ENCODE results near the gene CRHR1.

Gene CRHR1

GRCh38 chr17:45833920-45834319, 49.8 kb downstream of the CRHR1 start:
- H3K4me3 ChIP-seq (replicated peaks; ENCODE audit: low read depth, low read length), result no peak overlapping the region
- no peaks in the 10 kb centered on the region; the same call in 1 of the 2 replicates for H3K27me3 ChIP-seq (replicated peaks; ENCODE audit: control insufficient read depth, insufficient read depth, low read length)
- TF ChIP-seq CTCF (IDR thresholded peaks at IDR 0.05; ENCODE audit: insufficient read depth, low read length, poor library complexity, severe bottlenecking), result no peak
- DNase-seq (ENCODE audit: extremely low read depth, insufficient read length), result no peak
- H3K36me3 ChIP-seq (ENCODE audit: control insufficient read depth, insufficient read depth, low read length), result no peaks in the 10 kb centered on the region

- DNase-seq (ENCODE audit: extremely low read depth, insufficient read length), result no peak
- H3K27me3 ChIP-seq (replicated peaks; ENCODE audit: control insufficient read depth, insufficient read depth, low read length), result no peaks in the 10 kb centered on the region; the same call in 1 of the 2 replicates
- H3K4me3 ChIP-seq (replicated peaks; ENCODE audit: low read depth, low read length), result no peak overlapping the region
- no peaks in the 10 kb centered on the region for H3K36me3 ChIP-seq (ENCODE audit: control insufficient read depth, insufficient read depth, low read length)
- TF ChIP-seq CTCF (IDR thresholded peaks at IDR 0.05; ENCODE audit: insufficient read depth, low read length, poor library complexity, severe bottlenecking), result no peak
Measured at GRCh38 chr17:45834471-45835396, 50.6 kb downstream of the CRHR1 start.

GRCh38 chr17:45835481-45835880, 51.4 kb downstream of the CRHR1 start:
- Histone ChIP-seq H3K36me3 (ENCODE audit: control insufficient read depth, insufficient read depth, low read length) (no peaks in the 10 kb centered on the region), H3K27me3 (replicated peaks; ENCODE audit: control insufficient read depth, insufficient read depth, low read length) (no peaks in the 10 kb centered on the region; the same call in 1 of the 2 replicates), H3K4me3 (replicated peaks; ENCODE audit: low read depth, low read length) (no peak overlapping the region)
- no peak for DNase-seq (ENCODE audit: extremely low read depth, insufficient read length)
- no peak for TF ChIP-seq CTCF (IDR thresholded peaks at IDR 0.05; ENCODE audit: insufficient read depth, low read length, poor library complexity, severe bottlenecking)

- no peak overlapping the region for H3K4me3 ChIP-seq (replicated peaks; ENCODE audit: low read depth, low read length)
- no peaks in the 10 kb centered on the region for H3K36me3 ChIP-seq (ENCODE audit: control insufficient read depth, insufficient read depth, low read length)
- TF ChIP-seq CTCF (IDR thresholded peaks at IDR 0.05; ENCODE audit: insufficient read depth, low read length, poor library complexity, severe bottlenecking), result no peak
- no peak for DNase-seq (ENCODE audit: extremely low read depth, insufficient read length)
- H3K27me3 ChIP-seq (replicated peaks; ENCODE audit: control insufficient read depth, insufficient read depth, low read length), result no peaks in the 10 kb centered on the region; the same call in 1 of the 2 replicates
Measured at GRCh38 chr17:45836047-45837044, 52.2 kb downstream of the CRHR1 start.

GRCh38 chr17:45837187-45837586, 53.1 kb downstream of the CRHR1 start:
- no peaks in the 10 kb centered on the region; the same call in 1 of the 2 replicates for H3K27me3 ChIP-seq (replicated peaks; ENCODE audit: control insufficient read depth, insufficient read depth, low read length)

More at GRCh38 chr17:45837187-45837586, 53.1 kb downstream of the CRHR1 start:
- Histone ChIP-seq H3K4me3 (replicated peaks; ENCODE audit: low read depth, low read length) (no peak overlapping the region), H3K36me3 (ENCODE audit: control insufficient read depth, insufficient read depth, low read length) (no peaks in the 10 kb centered on the region)
- no peak for DNase-seq (ENCODE audit: extremely low read depth, insufficient read length)
- no peak for TF ChIP-seq CTCF (IDR thresholded peaks at IDR 0.05; ENCODE audit: insufficient read depth, low read length, poor library complexity, severe bottlenecking)

Data from GM06990 (cell line).